HepG2 (cell line): Measurements from ENCODE around the gene KIAA0232. TPM values are rescaled to one million over a fixed set of nuclear protein-coding genes. Genes with fewer than 3 reads are reported as not detected.

Experiments used
- ARID4A ChIP-seq: sonication (generic); formaldehyde crosslinking; IDR thresholded peaks from 2 replicates; pipeline ENCODE4 v1.5.0; 2020; ENCODE audit warnings: mild to moderate bottlenecking, missing genetic modification reagents, borderline replicate concordance
- ELF3 ChIP-seq: IDR thresholded peaks from 2 replicates; pipeline ENCODE4 v1.6.1; 2016; ENCODE audit warnings: missing genetic modification reagents, missing compliant biosample characterization
- NPAS2 ChIP-seq: sonication (generic); formaldehyde crosslinking; IDR thresholded peaks from 2 replicates; pipeline ENCODE4 v1.8.0; 2022; ENCODE audit warnings: mild to moderate bottlenecking, missing genetic modification reagents, borderline replicate concordance
- REPIN1 ChIP-seq: sonication (generic); formaldehyde crosslinking; IDR thresholded peaks from 2 replicates; pipeline ENCODE4 v1.8.0; 2022; ENCODE audit warnings: missing genetic modification reagents, low read depth, mild to moderate bottlenecking, borderline replicate concordance
- SAP130 ChIP-seq: IDR thresholded peaks from 2 replicates; pipeline ENCODE4 v1.6.1; 2016; ENCODE audit warnings: low read depth
- ZFP90 ChIP-seq: sonication (generic); formaldehyde crosslinking; IDR thresholded peaks from 2 replicates; pipeline ENCODE4 v1.8.0; 2022; ENCODE audit warnings: missing genetic modification reagents, mild to moderate bottlenecking, inconsistent platforms, borderline replicate concordance
- ZNF275 ChIP-seq: sonication (generic); formaldehyde crosslinking; IDR thresholded peaks from 2 replicates; pipeline ENCODE4 v1.8.0; 2022; ENCODE audit warnings: missing genetic modification reagents, mild to moderate bottlenecking, inconsistent platforms, borderline replicate concordance
- ZNF281 ChIP-seq: sonication (generic); formaldehyde crosslinking; IDR thresholded peaks from 2 replicates; pipeline ENCODE4 v1.4.0; 2020; ENCODE audit warnings: missing genetic modification reagents, borderline replicate concordance
- ZNF609 ChIP-seq: sonication (generic); formaldehyde crosslinking; IDR thresholded peaks from 2 replicates; pipeline ENCODE4 v1.4.0; 2020; ENCODE audit warnings: mild to moderate bottlenecking, missing genetic modification reagents, borderline replicate concordance
- ZNF773 ChIP-seq: sonication (generic); formaldehyde crosslinking; IDR thresholded peaks from 2 replicates; pipeline ENCODE4 v1.4.0; 2020; ENCODE audit warnings: missing genetic modification reagents, borderline replicate concordance
- polyA plus RNA-seq, 8 experiments: library from polyadenylated mRNA; depleted of rRNA in 3 of 8; stranded (reverse) in 7 of 8; unstranded in 1 of 8; fragments of >200 nt; fragmentation: Illumina TruSeq in 4 of 8; extraction: Trizol in 4 of 8; gene quantifications; 2 replicates each; pipeline versions ENCODE4 v1.2.1 to v1.2.3, GENCODE V29; 2011 to 2016; ENCODE audit warnings: low read depth in 4 of 8, missing spikeins in 1 of 8, mixed read lengths in 1 of 8; ENCODE audit not compliant: insufficient read depth in 1 of 8
- total RNA-seq, 5 experiments: library from RNA; depleted of rRNA; stranded (reverse); fragments of >200 nt; fragmentation: Illumina TruSeq; extraction: Trizol; gene quantifications; 2 replicates each; pipeline ENCODE4 v1.2.3, GENCODE V29; 2016; ENCODE audit warnings: low read depth in 1 of 5

KIAA0232 gene
- total and polyA plus RNA-seq, 2 of the 13 experiments (the other 11 are each of a cell fraction or from before 2014, with no cell fraction given), result 7.8 to 17.1 TPM

GRCh38 chr4:6773616-6774540 is 8.6 kb upstream of the KIAA0232 start (continued):
- TF ChIP-seq ARID4A (CRISPR knock-in tag) (peak; percentile 71; the same call in 1 of the 2 replicates), ZNF281 (peak; percentile 59; the same call in 1 of the 2 replicates), SAP130 (CRISPR knock-in tag) (peak; percentile 88), ZNF773 (no peak), ELF3 (CRISPR knock-in tag) (peak; percentile 81), ZNF609 (CRISPR knock-in tag) (peak; percentile 84), ZNF275 (CRISPR knock-in tag) (peak; percentile 39; the same call in 1 of the 2 replicates), NPAS2 (no peak), ZFP90 (CRISPR knock-in tag) (no peak), REPIN1 (CRISPR knock-in tag) (peak; percentile 64; the same call in 1 of the 2 replicates)
